Smooth muscle cell of trachea (primary cell): ENCODE data around the gene FREM3. TPM values are rescaled to one million over a fixed set of nuclear protein-coding genes. Genes with fewer than 3 reads are reported as not detected.

Experiments
- total RNA-seq: library from RNA; depleted of rRNA; stranded (reverse); fragments of >200 nt; gene quantifications from 2 replicates; pipeline ENCODE4 v1.2.1, GENCODE V29; 2014

The FREM3 gene
- total RNA-seq: not detected in 2 replicates

GRCh38 chr4:143700416-143701352 lies at the start of gene FREM3:
TSS of gene FREM3 (minus strand) at chr4:143700675. CDS start at chr4:143700675, 0 bp downstream.

Other genes starting within 250 kb of the FREM3 start
- 43.6 and 45.2 TPM in 2 replicates for gene SMARCA5, start 187.0 kb downstream of the FREM3 start, total RNA-seq
- gene GYPE, start 204.9 kb upstream of the FREM3 start, total RNA-seq: 1.0 and 1.2 TPM in 2 replicates